Measurements from ENCODE around the gene GRK4. TPM values are rescaled to one million over a fixed set of nuclear protein-coding genes. Genes with fewer than 3 reads are reported as not detected.

GRK4 gene
- total RNA-seq, 1 experiment from 2014 or later = 4.2 TPM

DNA sequence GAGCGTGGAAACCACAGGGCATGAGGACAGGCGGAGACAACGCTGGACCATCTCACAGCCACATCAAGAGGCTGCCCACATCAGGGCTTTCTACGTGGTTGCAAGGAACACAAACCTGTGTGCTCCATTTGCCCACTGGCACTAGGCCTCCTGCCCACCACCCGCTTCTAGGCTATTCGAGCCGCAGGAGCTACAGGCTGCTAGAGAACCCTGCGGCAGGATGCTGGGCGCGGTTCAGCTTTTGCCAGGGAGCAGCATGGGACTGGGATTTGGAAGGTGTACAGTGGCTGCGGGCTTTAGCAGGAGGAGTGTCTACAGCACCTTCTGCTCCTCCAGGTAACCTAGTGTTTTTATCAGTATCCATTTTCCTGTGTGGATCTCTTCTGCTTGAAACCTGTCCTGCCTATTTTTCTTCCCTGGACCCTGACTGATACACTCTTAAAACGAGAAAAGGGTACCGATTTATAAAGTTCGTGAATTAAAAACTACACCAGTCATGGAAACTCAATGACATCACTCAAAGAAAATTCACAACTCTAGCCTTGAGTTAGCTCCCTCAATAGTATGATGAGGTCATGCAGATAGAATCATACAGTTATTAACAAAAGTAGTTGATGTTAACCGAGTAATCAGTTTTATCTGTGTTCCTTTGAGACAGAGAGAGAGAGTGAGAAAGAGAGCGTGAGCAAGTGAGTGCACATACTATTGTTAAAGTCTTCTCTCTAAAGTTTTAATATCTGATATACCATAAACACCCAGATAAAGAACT is 13.0 kb upstream of the GRK4 start:
- Histone ChIP-seq H4K20me1 (ENCODE audit: insufficient read depth) (peaks cover 17% of the 10 kb centered on the region; the same call in 1 of the 2 replicates), H3K9me3 (ENCODE audit: control insufficient read depth in 1 of 2, insufficient read depth in 1 of 2, low read depth in 1 of 2, low read length in 2 of 2) (no peaks in the 10 kb centered on the region; a peak in 2 of 4 replicates), H3K4me2 (ENCODE audit: low read length) (no peak overlapping the region), H3K4me3 (replicated peaks in 1 of 2; ENCODE audit: low read depth in 1 of 2, low read length in 2 of 2) (no peak overlapping the region), H3K79me2 (ENCODE audit: insufficient read depth, low read length) (peaks cover 75% of the 10 kb centered on the region), H3K36me3 (ENCODE audit: control insufficient read depth in 1 of 2, insufficient read depth in 2 of 2, low read length in 2 of 2) (peaks cover 64 to 83% of the 10 kb centered on the region in 2 experiments), H3K9me2 (ENCODE audit: insufficient read depth) (no peaks in the 10 kb centered on the region), H2AFZ (ENCODE audit: low read depth, low read length, poor library complexity, severe bottlenecking) (no peak overlapping the region), H3K27me3 (ENCODE audit: insufficient read depth, low read length) (no peaks in the 10 kb centered on the region), H3K9ac (ENCODE audit: low read length) (no peak overlapping the region), H3K27ac (ENCODE audit: low read depth, low read length) (no peak overlapping the region; the same call in 1 of the 2 replicates), H3K4me1 (ENCODE audit: control insufficient read depth in 1 of 2, insufficient read depth in 2 of 2, low read length in 2 of 2) (no peaks in the 10 kb centered on the region)
- ChIA-PET POLR2A (no interaction called here), RAD21 (ENCODE audit: low non-redundant PET in 1 of 2, low total read pairs in 2 of 2, uncharacterized antibody in 2 of 2, unreplicated experiment in 2 of 2) (no interaction called here), CTCF (interaction anchor here (1.7 to 2.0 kb wide), 2 partner anchors 12 to 14 kb away, joined by 5 read pairs; no protein-coding TSS in a partner anchor)
- DNase-seq (ENCODE audit: low read depth, low spot score) (no peak), ATAC-seq (no peak)
- BruUV-seq (replicated peaks) = no TSS peak
- TF ChIP-seq FOSL1 (IDR thresholded peaks at IDR 0.05; ENCODE audit: low read depth) = no peak
- intact Hi-C loops (cut with micrococcal nuclease) = no loop called here

GRCh38 chr4:2953496-2953895 is 9.9 kb upstream of the GRK4 start:
- no TSS peak for BruUV-seq (replicated peaks)
- H3K27ac ChIP-seq (ENCODE audit: low read depth, low read length) = no peak overlapping the region
- DNase-seq (ENCODE audit: low read depth, low spot score) (no peak), ATAC-seq (no peak)
- no peaks in the 10 kb centered on the region for H3K27me3 ChIP-seq (ENCODE audit: insufficient read depth, low read length)
- peaks cover 65 to 87% of the 10 kb centered on the region in 2 experiments for H3K36me3 ChIP-seq (ENCODE audit: control insufficient read depth in 1 of 2, insufficient read depth in 2 of 2, low read length in 2 of 2)
- no peak overlapping the region for H2AFZ ChIP-seq (ENCODE audit: low read depth, low read length, poor library complexity, severe bottlenecking)
- POLR2A ChIA-PET = no interaction called here
- H3K9me2 ChIP-seq (ENCODE audit: insufficient read depth) = no peaks in the 10 kb centered on the region
- RAD21 ChIA-PET (ENCODE audit: low non-redundant PET in 1 of 2, low total read pairs in 2 of 2, uncharacterized antibody in 2 of 2, unreplicated experiment in 2 of 2) = no interaction called here
- H4K20me1 ChIP-seq (ENCODE audit: insufficient read depth) = peaks cover 19% of the 10 kb centered on the region; the same call in 1 of the 2 replicates
- CTCF ChIA-PET = interaction anchor here (1.0 to 1.3 kb wide), 2 partner anchors 9 to 16 kb away, joined by 3 to 7 read pairs; no protein-coding TSS in a partner anchor
- intact Hi-C loops (cut with micrococcal nuclease) = no loop called here
- no peak overlapping the region for H3K4me2 ChIP-seq (ENCODE audit: low read length)
- H3K4me1 ChIP-seq (ENCODE audit: control insufficient read depth in 1 of 2, insufficient read depth in 2 of 2, low read length in 2 of 2) = no peaks in the 10 kb centered on the region
- no peak overlapping the region for H3K4me3 ChIP-seq (replicated peaks in 1 of 2; ENCODE audit: low read depth in 1 of 2, low read length in 2 of 2)
- H3K79me2 ChIP-seq (ENCODE audit: insufficient read depth, low read length) = peaks cover 81% of the 10 kb centered on the region
- H3K9ac ChIP-seq (ENCODE audit: low read length) = no peak overlapping the region
- H3K9me3 ChIP-seq (ENCODE audit: control insufficient read depth in 1 of 2, insufficient read depth in 1 of 2, low read depth in 1 of 2, low read length in 2 of 2) = peaks cover 6 to 11% of the 10 kb centered on the region in 2 experiments; a peak in 2 of 4 replicates
- TF ChIP-seq FOSL1 (IDR thresholded peaks at IDR 0.05; ENCODE audit: low read depth) (no peak), JUND (IDR thresholded peaks at IDR 0.05) (no peak), CEBPB (IDR thresholded peaks at IDR 0.05; ENCODE audit: low read depth) (no peak), SRF (IDR thresholded peaks at IDR 0.05; ENCODE audit: low read depth) (no peak), SP1 (IDR thresholded peaks at IDR 0.05; ENCODE audit: low read depth) (no peak), CBX3 (IDR thresholded peaks at IDR 0.05; ENCODE audit: low read depth) (no peak), ZFX (IDR thresholded peaks at IDR 0.05) (no peak), RAD21 (IDR thresholded peaks at IDR 0.05; ENCODE audit: low read depth) (no peak), EZH2phosphoT487 (IDR thresholded peaks at IDR 0.05; ENCODE audit: borderline replicate concordance) (no peak), POLR2AphosphoS5 (IDR thresholded peaks at IDR 0.05; ENCODE audit: low read depth, low read length) (no peak), ZNF274 (IDR thresholded peaks at IDR 0.05; ENCODE audit: low read depth, low read length) (no peak), ELF1 (IDR thresholded peaks at IDR 0.05; ENCODE audit: borderline replicate concordance, low read depth) (no peak), CTCF (IDR thresholded peaks at IDR 0.05 in 2 of 3, conservative IDR thresholded peaks at IDR 0.05 in 1 of 3; ENCODE audit: borderline replicate concordance in 1 of 3, insufficient read depth in 1 of 3, low read depth in 2 of 3, low read length in 2 of 3) (no peak), YY1 (IDR thresholded peaks at IDR 0.05; ENCODE audit: extremely low read depth, insufficient replicate concordance, low read depth, low read length) (no peak), POLR2A (IDR thresholded peaks at IDR 0.05; ENCODE audit: borderline replicate concordance, extremely low read depth, insufficient read depth, insufficient read length) (no peak)
- TF ChIP-seq, protein P1, sequence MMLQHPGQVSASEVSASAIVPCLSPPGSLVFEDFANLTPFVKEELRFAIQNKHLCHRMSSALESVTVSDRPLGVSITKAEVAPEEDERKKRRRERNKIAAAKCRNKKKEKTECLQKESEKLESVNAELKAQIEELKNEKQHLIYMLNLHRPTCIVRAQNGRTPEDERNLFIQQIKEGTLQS (IDR thresholded peaks at IDR 0.05) = no peak
